ENCODE results near the gene PPCDC. TPM values are rescaled to one million over a fixed set of nuclear protein-coding genes. Genes with fewer than 3 reads are reported as not detected.

The PPCDC gene
- 28.4 and 31.0 TPM in 2 replicates for total RNA-seq

DNA sequence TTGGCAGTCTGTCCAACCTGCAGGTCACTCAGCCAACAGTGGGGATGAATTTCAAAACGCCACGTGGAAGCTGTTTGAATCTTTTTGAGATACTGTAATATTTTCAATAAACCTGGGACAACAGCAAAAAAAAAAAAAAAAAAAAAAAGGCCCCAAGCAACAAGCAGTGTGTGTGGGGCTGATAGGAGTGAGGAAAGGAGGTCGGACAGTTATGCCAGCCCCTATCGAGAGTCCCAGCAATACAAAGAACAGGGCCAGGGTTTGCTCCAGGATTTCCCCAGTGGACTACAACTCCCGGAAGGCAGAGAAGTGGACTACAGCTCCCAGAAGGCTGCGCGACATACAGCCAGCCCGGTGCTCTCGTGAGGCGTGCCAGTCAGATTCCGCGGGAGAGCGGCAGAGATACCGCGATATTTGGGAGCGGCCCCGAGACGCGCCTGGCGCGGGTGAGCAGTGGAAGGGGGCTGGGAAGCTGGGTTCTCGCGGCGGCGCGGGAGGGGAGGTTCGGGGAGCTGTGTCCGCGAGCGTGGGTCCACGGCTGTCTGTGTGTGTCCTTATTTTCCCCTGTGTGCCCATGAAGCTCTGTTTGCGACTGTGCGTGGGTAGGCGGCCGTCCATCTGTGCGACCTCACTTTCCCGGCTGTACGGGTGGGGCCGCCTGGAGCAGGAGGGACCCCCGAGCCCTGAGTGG is at the start of gene PPCDC:
Gene PPCDC, plus strand, starts transcription at position 410 of the 691 bp plus-strand sequence. CDS start 4,729 bp downstream, outside the sequence.
- peak within 1 kb of the TSS; percentile 96 for H3K4me3 Mint-ChIP-seq (ENCODE audit: low read depth)
- intact Hi-C loops (cut with micrococcal nuclease), result loop anchor here (1.0 to 10.0 kb wide), 3 partner anchors 44 to 431 kb away; partner anchors contain the start of genes RPP25 and SIN3A
- DNase-seq (ENCODE audit: low spot score), result peak; percentile 94
- peaks cover 10% of the 10 kb centered on the region for H3K4me1 Mint-ChIP-seq (ENCODE audit: low read depth)
- peak within 1 kb of the TSS; percentile 94 for H3K27ac Mint-ChIP-seq
- H3K9me3 Mint-ChIP-seq, result no peaks in the 10 kb centered on the region
- H3K27me3 Mint-ChIP-seq (ENCODE audit: low read depth), result no peaks in the 10 kb centered on the region
- peaks cover 7% of the 10 kb centered on the region for H3K36me3 Mint-ChIP-seq (ENCODE audit: low read depth)

DNA sequence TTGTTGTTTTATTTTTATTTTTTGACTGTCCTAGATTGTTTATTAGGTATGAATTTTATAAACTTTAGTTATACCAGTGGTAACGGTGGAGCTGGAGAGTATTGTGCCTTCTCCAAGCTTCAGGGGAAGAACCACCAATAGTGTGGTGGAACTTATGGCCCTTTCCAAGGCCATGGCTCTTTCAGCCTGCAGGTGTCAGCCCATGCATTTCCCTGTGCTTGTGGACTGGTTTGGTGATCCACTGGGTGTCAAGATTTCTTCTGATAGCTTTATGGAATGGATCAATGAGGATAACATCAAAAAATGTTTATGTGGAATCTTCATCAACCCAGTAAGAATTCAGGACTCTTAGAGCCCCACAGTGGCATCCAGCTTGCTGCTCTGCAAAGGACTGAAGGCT is 47.2 kb upstream of the PPCDC start:
- Mint-ChIP-seq H3K27me3 (ENCODE audit: low read depth) (peaks cover 7% of the 10 kb centered on the region), H3K27ac (no peak overlapping the region), H3K4me1 (ENCODE audit: low read depth) (peaks cover 12% of the 10 kb centered on the region), H3K4me3 (ENCODE audit: low read depth) (no peak overlapping the region), H3K9me3 (no peaks in the 10 kb centered on the region), H3K36me3 (ENCODE audit: low read depth) (no peaks in the 10 kb centered on the region)
- intact Hi-C loops (cut with micrococcal nuclease), result no loop called here
- DNase-seq (ENCODE audit: low spot score), result no peak

DNA sequence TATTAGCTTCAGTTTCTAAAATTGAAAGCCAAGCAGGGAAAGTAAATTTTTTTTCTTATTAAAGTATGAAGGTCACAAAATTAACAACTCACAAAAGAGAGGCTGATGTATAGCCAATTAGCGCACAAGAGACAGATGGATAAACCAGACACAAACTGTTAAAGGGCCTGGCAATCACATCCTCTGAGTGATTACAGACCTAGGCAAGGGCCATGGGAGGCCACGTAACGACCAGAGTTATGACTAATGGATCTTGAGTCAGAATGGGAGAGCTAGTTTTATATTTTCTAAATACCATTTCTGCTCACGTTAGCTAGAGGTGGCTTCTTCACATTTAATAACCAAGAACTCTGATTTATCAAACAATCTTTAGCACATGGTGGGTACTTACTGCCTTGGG is 45.8 kb upstream of the PPCDC start:
- Mint-ChIP-seq H3K4me3 (ENCODE audit: low read depth) (no peak overlapping the region), H3K36me3 (ENCODE audit: low read depth) (no peaks in the 10 kb centered on the region), H3K4me1 (ENCODE audit: low read depth) (peaks cover 12% of the 10 kb centered on the region), H3K9me3 (no peaks in the 10 kb centered on the region), H3K27me3 (ENCODE audit: low read depth) (peaks cover 7% of the 10 kb centered on the region), H3K27ac (peak overlapping the region; percentile 49)
- intact Hi-C loops (cut with micrococcal nuclease), result no loop called here
- DNase-seq (ENCODE audit: low spot score), result no peak

DNA sequence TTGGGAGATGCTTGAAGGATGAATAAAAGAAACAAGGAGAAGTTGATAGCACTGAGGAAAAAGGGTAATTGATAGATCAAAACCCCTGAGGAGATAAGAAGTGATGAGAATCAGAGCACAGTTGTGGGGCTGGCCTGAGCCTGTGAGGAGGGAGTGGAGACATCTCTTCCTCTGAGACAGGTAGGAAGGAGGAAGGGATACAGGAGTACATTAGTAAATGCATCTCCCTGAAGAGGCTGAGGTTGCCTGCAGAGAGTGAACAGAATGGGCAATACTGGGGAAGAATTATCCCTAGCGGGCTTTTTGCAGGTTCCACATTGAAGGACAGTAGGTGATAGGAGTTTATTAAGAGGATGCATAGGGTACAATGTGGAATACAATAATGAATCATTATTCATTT is 45.3 kb upstream of the PPCDC start:
- Mint-ChIP-seq H3K4me3 (ENCODE audit: low read depth) (no peak overlapping the region), H3K9me3 (no peaks in the 10 kb centered on the region), H3K36me3 (ENCODE audit: low read depth) (no peaks in the 10 kb centered on the region), H3K4me1 (ENCODE audit: low read depth) (peaks cover 12% of the 10 kb centered on the region), H3K27me3 (ENCODE audit: low read depth) (peaks cover 3% of the 10 kb centered on the region), H3K27ac (peak overlapping the region; percentile 49)
- intact Hi-C loops (cut with micrococcal nuclease), result no loop called here
- no peak for DNase-seq (ENCODE audit: low spot score)

DNA sequence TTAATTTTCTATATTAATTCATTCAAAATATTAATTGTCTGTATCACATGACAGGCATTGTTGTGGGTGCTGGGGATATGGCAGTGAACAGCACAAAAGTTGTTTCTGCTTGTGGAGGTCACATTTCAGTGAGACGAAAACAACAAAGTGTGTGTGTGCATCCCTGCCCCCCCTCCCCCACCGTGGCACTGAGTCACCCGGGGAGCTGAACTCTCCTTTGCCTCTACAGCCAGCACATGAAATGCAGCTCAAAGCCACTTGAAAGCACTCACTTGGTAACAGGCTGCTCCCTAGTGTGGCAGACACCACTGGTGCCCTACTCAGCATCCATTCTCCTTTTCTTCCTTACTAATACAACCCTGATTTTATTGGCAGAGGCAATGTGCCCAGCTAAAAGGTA is 44.9 kb upstream of the PPCDC start:
- H3K36me3 Mint-ChIP-seq (ENCODE audit: low read depth), result no peaks in the 10 kb centered on the region
- intact Hi-C loops (cut with micrococcal nuclease), result no loop called here
- no peak for DNase-seq (ENCODE audit: low spot score)
- peaks cover 13% of the 10 kb centered on the region for H3K4me1 Mint-ChIP-seq (ENCODE audit: low read depth)
- peaks cover 3% of the 10 kb centered on the region for H3K27me3 Mint-ChIP-seq (ENCODE audit: low read depth)
- no peaks in the 10 kb centered on the region for H3K9me3 Mint-ChIP-seq
- no peak overlapping the region for H3K27ac Mint-ChIP-seq
- H3K4me3 Mint-ChIP-seq (ENCODE audit: low read depth), result no peak overlapping the region

DNA sequence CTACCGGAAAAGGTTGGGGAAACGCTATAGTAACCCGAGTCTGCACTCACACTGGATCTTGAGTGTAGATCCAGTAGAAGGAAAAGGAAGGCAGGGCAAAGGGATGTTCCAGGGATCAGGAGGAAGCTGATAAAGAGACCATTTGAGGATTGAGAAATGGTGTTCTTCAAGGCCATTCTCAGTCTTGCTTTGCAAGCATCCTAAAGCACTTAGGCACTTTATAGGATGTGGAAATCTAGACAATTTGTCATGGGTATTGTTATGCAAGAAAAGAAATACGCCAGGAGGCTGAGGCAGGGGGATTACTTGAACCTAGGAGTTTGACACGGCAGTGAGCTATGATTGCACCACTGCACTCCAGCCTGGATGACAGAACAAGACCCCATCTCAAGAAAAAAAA is 41.2 kb upstream of the PPCDC start:
- no peak overlapping the region for H3K27ac Mint-ChIP-seq
- intact Hi-C loops (cut with micrococcal nuclease), result no loop called here
- H3K36me3 Mint-ChIP-seq (ENCODE audit: low read depth), result no peaks in the 10 kb centered on the region
- H3K4me3 Mint-ChIP-seq (ENCODE audit: low read depth), result no peak overlapping the region
- H3K27me3 Mint-ChIP-seq (ENCODE audit: low read depth), result peaks cover 3% of the 10 kb centered on the region
- DNase-seq (ENCODE audit: low spot score), result no peak
- peaks cover 21% of the 10 kb centered on the region for H3K4me1 Mint-ChIP-seq (ENCODE audit: low read depth)
- H3K9me3 Mint-ChIP-seq, result no peaks in the 10 kb centered on the region

DNA sequence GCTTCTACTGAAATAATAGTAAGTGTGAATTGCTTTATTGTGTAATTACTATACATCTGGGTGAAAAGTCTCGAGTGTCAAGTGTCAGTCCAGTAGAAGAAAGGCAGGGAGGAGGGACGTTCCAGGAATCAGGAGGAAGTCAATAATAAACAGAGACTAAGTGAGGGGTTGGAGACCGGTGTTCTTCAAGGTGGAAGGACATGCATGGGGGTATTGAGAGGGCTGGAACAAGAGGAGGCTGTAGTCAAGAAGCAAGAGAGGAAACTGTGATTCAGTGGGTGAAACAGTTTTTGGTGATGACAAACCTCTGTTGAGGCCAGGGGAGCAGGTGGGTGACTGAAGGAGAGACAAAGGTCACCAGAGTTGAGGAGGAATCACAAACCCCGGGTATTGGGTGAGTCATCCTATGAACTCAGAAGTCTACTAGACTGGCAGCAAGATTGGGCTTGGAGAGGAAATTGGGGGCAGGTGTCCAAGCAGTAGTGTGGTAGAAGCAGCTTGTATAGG is 39.6 kb upstream of the PPCDC start:
- H3K27ac Mint-ChIP-seq, result peak overlapping the region; percentile 77
- intact Hi-C loops (cut with micrococcal nuclease), result loop anchor here (1.0 kb wide), 1 partner anchor 22 kb away; no protein-coding TSS in a partner anchor

GRCh38 chr15:74988007-74988800 is 35.2 kb upstream of the PPCDC start:
- H3K9me3 Mint-ChIP-seq, result no peaks in the 10 kb centered on the region
- peaks cover 15% of the 10 kb centered on the region for H3K27me3 Mint-ChIP-seq (ENCODE audit: low read depth)
- intact Hi-C loops (cut with micrococcal nuclease), result no loop called here
- H3K36me3 Mint-ChIP-seq (ENCODE audit: low read depth), result no peaks in the 10 kb centered on the region
- H3K27ac Mint-ChIP-seq, result no peak overlapping the region
- peaks cover 13% of the 10 kb centered on the region for H3K4me1 Mint-ChIP-seq (ENCODE audit: low read depth)
- DNase-seq (ENCODE audit: low spot score), result peak; percentile 26
- no peak overlapping the region for H3K4me3 Mint-ChIP-seq (ENCODE audit: low read depth)

More for the DNA sequence above, 39.6 kb upstream of the PPCDC start:
- Mint-ChIP-seq H3K4me1 (ENCODE audit: low read depth) (peaks cover 9% of the 10 kb centered on the region), H3K27me3 (ENCODE audit: low read depth) (peaks cover 3% of the 10 kb centered on the region), H3K9me3 (no peaks in the 10 kb centered on the region), H3K36me3 (ENCODE audit: low read depth) (no peaks in the 10 kb centered on the region), H3K4me3 (ENCODE audit: low read depth) (no peak overlapping the region)
- peak; percentile 19 for DNase-seq (ENCODE audit: low spot score)

DNA sequence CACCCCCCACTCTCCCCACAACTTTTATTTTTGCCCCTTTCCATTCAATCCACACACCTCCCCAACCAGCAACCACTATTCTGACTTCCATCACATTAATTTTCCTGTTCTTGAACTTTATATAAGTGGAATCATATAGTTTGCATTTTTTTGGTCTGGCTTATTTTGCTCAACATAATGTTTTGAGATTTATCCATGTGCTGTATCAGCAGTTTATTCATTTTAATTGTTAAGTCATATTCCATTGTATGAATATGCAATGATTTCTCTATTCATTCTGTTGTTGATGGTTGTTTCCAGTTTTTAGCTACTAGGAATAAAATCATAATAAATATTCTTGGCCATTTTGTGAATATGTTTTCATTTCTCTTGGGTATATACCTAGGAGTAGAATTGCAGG is 33.9 kb upstream of the PPCDC start:
- Mint-ChIP-seq H3K27ac (no peak overlapping the region), H3K27me3 (ENCODE audit: low read depth) (peaks cover 15% of the 10 kb centered on the region), H3K4me3 (ENCODE audit: low read depth) (no peak overlapping the region), H3K36me3 (ENCODE audit: low read depth) (no peaks in the 10 kb centered on the region), H3K9me3 (no peaks in the 10 kb centered on the region), H3K4me1 (ENCODE audit: low read depth) (peaks cover 5% of the 10 kb centered on the region)
- no peak for DNase-seq (ENCODE audit: low spot score)
- intact Hi-C loops (cut with micrococcal nuclease), result no loop called here

DNA sequence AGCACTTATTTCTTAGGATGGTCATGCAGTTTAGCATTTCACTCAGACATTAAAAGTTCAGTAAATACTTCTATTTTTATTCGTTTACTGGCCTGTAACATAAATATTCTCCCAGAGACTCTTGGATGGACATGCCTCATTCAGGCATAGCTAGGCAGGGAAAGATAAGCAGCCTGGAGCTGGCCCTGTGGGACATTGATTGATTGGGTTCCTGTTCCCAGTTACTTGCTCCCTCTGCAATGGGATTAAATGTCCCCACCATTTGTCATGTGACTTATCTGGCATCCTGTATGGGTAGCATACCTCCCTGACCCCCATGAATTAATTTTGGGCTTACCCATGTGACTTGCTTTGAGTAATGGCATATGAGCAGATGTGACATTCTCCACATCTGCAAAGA is 30.8 kb upstream of the PPCDC start:
- Mint-ChIP-seq H3K4me1 (ENCODE audit: low read depth) (peaks cover 8% of the 10 kb centered on the region), H3K27me3 (ENCODE audit: low read depth) (peaks cover 33% of the 10 kb centered on the region), H3K36me3 (ENCODE audit: low read depth) (no peaks in the 10 kb centered on the region), H3K27ac (no peak overlapping the region), H3K4me3 (ENCODE audit: low read depth) (no peak overlapping the region), H3K9me3 (no peaks in the 10 kb centered on the region)
- DNase-seq (ENCODE audit: low spot score), result no peak
- intact Hi-C loops (cut with micrococcal nuclease), result no loop called here

GRCh38 chr15:74994236-74994635 is 29.2 kb upstream of the PPCDC start:
- H3K36me3 Mint-ChIP-seq (ENCODE audit: low read depth), result no peaks in the 10 kb centered on the region
- intact Hi-C loops (cut with micrococcal nuclease), result no loop called here
- H3K4me1 Mint-ChIP-seq (ENCODE audit: low read depth), result peaks cover 8% of the 10 kb centered on the region
- H3K4me3 Mint-ChIP-seq (ENCODE audit: low read depth), result no peak overlapping the region
- H3K27ac Mint-ChIP-seq, result no peak overlapping the region
- H3K9me3 Mint-ChIP-seq, result no peaks in the 10 kb centered on the region
- peaks cover 41% of the 10 kb centered on the region for H3K27me3 Mint-ChIP-seq (ENCODE audit: low read depth)
- no peak for DNase-seq (ENCODE audit: low spot score)

DNA sequence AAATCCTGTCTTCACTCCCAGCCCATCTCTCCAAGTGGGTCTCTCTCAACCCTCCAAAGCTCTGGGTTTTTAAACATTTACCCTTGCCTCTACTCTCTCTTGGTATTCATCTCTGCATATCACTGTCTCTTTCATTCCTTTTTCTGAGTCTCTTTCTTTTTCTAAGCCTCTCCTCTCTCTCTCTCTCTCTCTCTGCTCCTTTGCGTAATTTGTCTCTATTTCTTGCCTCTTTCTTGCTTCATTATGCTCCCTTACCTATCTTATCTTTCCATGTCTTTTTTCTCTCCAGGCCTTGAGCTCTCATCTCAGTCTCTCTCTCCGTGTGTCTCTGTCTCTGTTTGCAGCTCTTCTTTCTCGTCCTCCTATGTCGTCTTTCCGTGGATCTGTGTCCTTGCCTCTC is 28.7 kb upstream of the PPCDC start:
- Mint-ChIP-seq H3K27ac (no peak overlapping the region), H3K27me3 (ENCODE audit: low read depth) (peaks cover 38% of the 10 kb centered on the region)
- intact Hi-C loops (cut with micrococcal nuclease), result no loop called here

More for the DNA sequence above, 28.7 kb upstream of the PPCDC start:
- H3K4me3 Mint-ChIP-seq (ENCODE audit: low read depth), result peak overlapping the region; percentile 42
- H3K9me3 Mint-ChIP-seq, result no peaks in the 10 kb centered on the region
- H3K4me1 Mint-ChIP-seq (ENCODE audit: low read depth), result peaks cover 8% of the 10 kb centered on the region
- H3K36me3 Mint-ChIP-seq (ENCODE audit: low read depth), result no peaks in the 10 kb centered on the region
- no peak for DNase-seq (ENCODE audit: low spot score)

All from activated T-helper 2 cell treated with anti-CD3 and anti-CD28 coated beads, Interferon-gamma antibody, Interleukin-2, Interleukin-4, amounts not matched to agents 10 μg/mL and 5 μg/mL and 100 μg/mL, durations not matched to agents 14 hours and 24 hours and 36 hours (primary cell).